GM19467 (cell line): Measurements from ENCODE around the gene NACC2.
"Not testable (repeated sequence)": the region's sequence is repeated elsewhere in the genome, so short reads cannot be mapped to it uniquely, and the experiment has no call there.

Source experiments
- ATAC-seq: cut with Tn5 transposase; IDR thresholded peaks from one replicate; pipeline ENCODE4 v1.9.1; 2021; ENCODE audit warnings: mild to moderate bottlenecking, moderate library complexity; ENCODE audit not compliant: unreplicated experiment

NACC2 gene

GRCh38 chr9:135983208-135984071 is 111.6 kb downstream of the NACC2 start:
- ATAC-seq = no peak

GRCh38 chr9:135982499-135983207 is 112.4 kb downstream of the NACC2 start:
- ATAC-seq = no peak

- no peak for ATAC-seq
These were observed 114.0 kb downstream of the NACC2 start for GRCh38 chr9:135980926-135981630.

- ATAC-seq = no peak
These were observed 115.4 kb downstream of the NACC2 start for GRCh38 chr9:135979547-135980166.

- no peak for ATAC-seq
These were observed 116.2 kb downstream of the NACC2 start for GRCh38 chr9:135978642-135979546.

- ATAC-seq = no peak
These were observed 118.1 kb downstream of the NACC2 start for GRCh38 chr9:135976944-135977343.

GRCh38 chr9:135976531-135976930 is 118.6 kb downstream of the NACC2 start:
- ATAC-seq = no peak

- ATAC-seq = no peak
These were observed 119.3 kb downstream of the NACC2 start for GRCh38 chr9:135975834-135976233.

GRCh38 chr9:135974220-135974573 is 120.9 kb downstream of the NACC2 start:
- ATAC-seq = no peak

GRCh38 chr9:135973277-135974219 is 121.5 kb downstream of the NACC2 start:
- ATAC-seq = no peak

- no peak for ATAC-seq
These were observed 123.2 kb downstream of the NACC2 start for GRCh38 chr9:135971892-135972291.

GRCh38 chr9:135971111-135971766 is 123.8 kb downstream of the NACC2 start:
- ATAC-seq = no peak

GRCh38 chr9:135970128-135970815 is 124.8 kb downstream of the NACC2 start:
- ATAC-seq = no peak

GRCh38 chr9:135969064-135969683 is 125.9 kb downstream of the NACC2 start:
- no peak for ATAC-seq

- ATAC-seq = no peak
These were observed 126.5 kb downstream of the NACC2 start for GRCh38 chr9:135968601-135969000.

- ATAC-seq = no peak
These were observed 127.0 kb downstream of the NACC2 start for GRCh38 chr9:135968083-135968476.

GRCh38 chr9:135966916-135967260 is 128.2 kb downstream of the NACC2 start:
- ATAC-seq = not testable (repeated sequence)
